ENCODE results near the gene CRTC2. TPM values are rescaled to one million over a fixed set of nuclear protein-coding genes. Genes with fewer than 3 reads are reported as not detected.

The CRTC2 gene
- total RNA-seq, 1 donor, result 6.6 TPM

GRCh38 chr1:153958961-153959260 is 499 bp upstream of the CRTC2 start:
- no peak for TF ChIP-seq CTCF (IDR thresholded peaks at IDR 0.05; ENCODE audit: insufficient read depth, low read length)

GRCh38 chr1:153957744-153958110 is 685 bp downstream of the CRTC2 start:
- no peak for DNase-seq (ENCODE audit: low read depth)
- no peak for TF ChIP-seq CTCF (IDR thresholded peaks at IDR 0.05; ENCODE audit: insufficient read depth, low read length)
- peak overlapping the region; percentile 95 for H3K4me3 ChIP-seq (ENCODE audit: low read depth, low read length)

More at GRCh38 chr1:153958961-153959260, 499 bp upstream of the CRTC2 start:
- peak overlapping the region; percentile 37 for H3K4me3 ChIP-seq (ENCODE audit: low read depth, low read length)
- no peak for DNase-seq (ENCODE audit: low read depth)

GRCh38 chr1:153956997-153957715 is 1.3 kb downstream of the CRTC2 start:
- peak overlapping the region; percentile 95 for H3K4me3 ChIP-seq (ENCODE audit: low read depth, low read length)
- no peak for DNase-seq (ENCODE audit: low read depth)
- TF ChIP-seq CTCF (IDR thresholded peaks at IDR 0.05; ENCODE audit: insufficient read depth, low read length), result no peak

- H3K4me3 ChIP-seq (ENCODE audit: low read depth, low read length), result no peak overlapping the region
- no peak for DNase-seq (ENCODE audit: low read depth)
- TF ChIP-seq CTCF (IDR thresholded peaks at IDR 0.05; ENCODE audit: insufficient read depth, low read length), result no peak
Measured at GRCh38 chr1:153954826-153955225, 3.6 kb downstream of the CRTC2 start.

- no peak overlapping the region for H3K4me3 ChIP-seq (ENCODE audit: low read depth, low read length)
Measured at GRCh38 chr1:153953859-153954365, 4.5 kb downstream of the CRTC2 start.

GRCh38 chr1:153951801-153952200 is 6.6 kb downstream of the CRTC2 start:
- TF ChIP-seq CTCF (IDR thresholded peaks at IDR 0.05; ENCODE audit: insufficient read depth, low read length), result no peak
- H3K4me3 ChIP-seq (ENCODE audit: low read depth, low read length), result no peak overlapping the region
- DNase-seq (ENCODE audit: low read depth), result no peak

More at GRCh38 chr1:153953859-153954365, 4.5 kb downstream of the CRTC2 start:
- no peak for TF ChIP-seq CTCF (IDR thresholded peaks at IDR 0.05; ENCODE audit: insufficient read depth, low read length)
- DNase-seq (ENCODE audit: low read depth), result no peak

GRCh38 chr1:153951183-153951582 is 7.2 kb downstream of the CRTC2 start:
- no peak for TF ChIP-seq CTCF (IDR thresholded peaks at IDR 0.05; ENCODE audit: insufficient read depth, low read length)
- DNase-seq (ENCODE audit: low read depth), result no peak
- no peak overlapping the region for H3K4me3 ChIP-seq (ENCODE audit: low read depth, low read length)

All from fibroblast of the aortic adventitia (primary cell).